GM21737 (cell line): ENCODE data around the gene SGCA.

Experiments
- ATAC-seq: cut with Tn5 transposase; IDR thresholded peaks from one replicate; pipeline ENCODE4 v1.9.1; 2021; ENCODE audit warnings: mild to moderate bottlenecking, moderate library complexity; ENCODE audit not compliant: unreplicated experiment

The SGCA gene

DNA sequence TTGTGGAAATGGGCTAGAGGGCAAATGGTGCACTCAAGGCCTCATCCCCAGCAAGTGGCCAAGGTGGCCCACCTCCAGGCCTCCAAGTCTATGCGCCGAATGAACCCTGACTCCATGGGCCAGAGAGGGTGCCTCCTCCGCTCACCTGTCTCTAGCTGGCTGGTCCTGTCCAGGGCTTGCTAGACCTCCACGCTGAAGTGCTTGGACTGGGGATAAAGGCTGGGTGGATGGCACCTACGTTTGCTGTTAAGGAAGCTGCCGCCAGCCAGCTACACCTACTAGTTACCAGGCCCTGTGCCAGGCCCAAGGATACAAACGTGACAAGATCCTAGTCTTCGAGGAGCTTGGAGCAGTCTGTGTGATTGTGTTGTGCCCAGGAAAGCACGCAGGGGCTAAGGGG, 739 bp upstream of the SGCA start:
- no peak for ATAC-seq

DNA sequence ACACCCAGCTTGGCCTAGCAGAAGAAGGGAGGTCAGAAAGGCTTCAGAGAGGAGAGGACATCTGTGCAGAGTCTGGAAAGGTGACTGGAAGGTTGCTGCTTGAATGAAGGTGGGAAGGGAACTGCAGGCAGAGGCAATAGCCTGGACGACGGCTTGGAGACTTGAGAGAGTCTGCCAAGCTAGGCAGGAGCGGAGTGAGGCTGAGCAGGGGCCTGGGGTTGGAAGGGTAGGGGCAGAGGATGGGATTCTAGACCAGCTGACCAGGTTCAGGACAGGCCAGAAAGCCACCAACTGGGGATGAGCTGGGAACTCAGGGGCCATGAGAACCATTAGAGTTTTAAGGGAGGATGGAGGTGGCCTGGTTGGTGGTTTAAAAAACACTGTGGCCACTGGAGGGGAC, 339 bp upstream of the SGCA start:
- no peak for ATAC-seq

DNA sequence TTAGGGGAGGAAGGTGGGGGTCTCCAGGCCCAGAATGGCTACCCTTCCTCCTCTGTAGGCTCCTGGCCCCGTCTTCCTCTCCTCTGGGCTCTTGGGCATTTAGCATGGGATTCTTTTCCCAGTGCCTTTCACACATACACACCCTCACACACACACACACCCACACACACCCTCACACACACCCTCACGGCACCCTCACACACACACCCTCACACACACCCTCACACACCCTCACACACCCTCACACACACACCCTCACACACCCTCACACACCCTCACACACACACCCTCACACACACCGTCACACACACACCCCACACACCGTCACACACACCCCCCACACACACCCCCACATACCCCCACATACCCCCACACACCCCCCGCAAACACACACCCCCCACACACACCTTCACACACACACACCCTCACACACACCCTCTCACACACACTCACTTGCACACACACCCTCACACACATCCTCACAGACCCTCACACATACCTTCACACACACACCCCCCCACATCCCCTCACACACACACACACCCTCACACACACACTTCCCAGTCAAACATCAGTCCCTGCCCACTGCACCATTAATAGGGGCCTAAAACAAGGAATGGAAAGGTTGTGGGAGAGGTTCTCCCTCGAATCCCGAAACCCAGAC, 845 bp downstream of the SGCA start:
- ATAC-seq = no peak

DNA sequence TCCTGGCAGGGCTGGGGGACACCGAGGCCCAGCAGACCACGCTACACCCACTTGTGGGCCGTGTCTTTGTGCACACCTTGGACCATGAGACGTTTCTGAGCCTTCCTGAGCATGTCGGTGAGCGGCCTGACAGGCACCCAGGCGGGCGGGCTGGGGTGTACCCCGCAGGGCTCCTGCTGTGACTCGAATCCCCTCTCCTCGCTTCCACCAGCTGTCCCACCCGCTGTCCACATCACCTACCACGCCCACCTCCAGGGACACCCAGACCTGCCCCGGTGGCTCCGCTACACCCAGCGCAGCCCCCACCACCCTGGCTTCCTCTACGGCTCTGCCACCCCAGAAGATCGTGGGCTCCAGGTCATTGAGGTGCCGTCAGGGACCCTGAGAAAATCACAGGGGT, 1.6 kb downstream of the SGCA start:
- no peak for ATAC-seq

DNA sequence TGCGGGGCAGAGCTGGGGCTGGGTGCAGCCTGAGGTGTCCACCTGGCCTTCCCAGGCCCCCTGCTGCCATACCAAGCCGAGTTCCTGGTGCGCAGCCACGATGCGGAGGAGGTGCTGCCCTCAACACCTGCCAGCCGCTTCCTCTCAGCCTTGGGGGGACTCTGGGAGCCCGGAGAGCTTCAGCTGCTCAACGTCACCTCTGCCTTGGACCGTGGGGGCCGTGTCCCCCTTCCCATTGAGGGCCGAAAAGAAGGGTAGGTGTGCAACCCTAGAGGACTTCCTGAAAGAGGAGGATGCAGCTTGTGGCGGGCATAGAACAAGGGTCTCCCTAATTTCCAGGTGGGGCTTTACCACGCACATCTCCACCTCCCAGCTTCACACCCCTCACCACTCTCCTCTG, 2.5 kb downstream of the SGCA start:
- ATAC-seq = no peak

DNA sequence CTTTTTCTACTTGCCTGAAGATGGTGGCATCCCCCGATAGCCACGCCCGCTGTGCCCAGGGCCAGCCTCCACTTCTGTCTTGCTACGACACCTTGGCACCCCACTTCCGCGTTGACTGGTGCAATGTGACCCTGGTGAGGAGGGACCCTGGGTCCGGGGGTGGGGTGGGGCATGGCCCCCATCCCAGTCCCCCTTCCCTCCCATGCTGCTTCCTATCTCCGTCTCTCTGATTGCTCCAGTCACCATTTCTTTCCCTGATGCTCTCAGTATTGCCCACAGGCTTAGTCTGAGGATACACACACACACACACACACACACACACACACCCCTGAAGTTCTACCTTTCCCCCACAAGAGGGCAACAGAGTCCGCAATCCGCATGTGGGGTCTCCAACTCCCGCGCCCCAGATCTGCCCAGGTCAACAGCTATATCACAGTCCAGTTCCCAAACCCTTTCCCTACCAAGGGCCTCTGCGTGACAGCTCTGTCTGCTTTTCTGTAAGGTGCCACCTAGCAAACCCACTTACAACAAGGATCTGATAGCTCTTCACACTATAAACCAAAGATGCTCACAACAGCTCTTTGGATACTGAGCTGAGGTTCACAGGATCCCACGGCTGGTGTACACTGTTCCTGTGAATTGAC, 3.4 kb downstream of the SGCA start:
- no peak for ATAC-seq

DNA sequence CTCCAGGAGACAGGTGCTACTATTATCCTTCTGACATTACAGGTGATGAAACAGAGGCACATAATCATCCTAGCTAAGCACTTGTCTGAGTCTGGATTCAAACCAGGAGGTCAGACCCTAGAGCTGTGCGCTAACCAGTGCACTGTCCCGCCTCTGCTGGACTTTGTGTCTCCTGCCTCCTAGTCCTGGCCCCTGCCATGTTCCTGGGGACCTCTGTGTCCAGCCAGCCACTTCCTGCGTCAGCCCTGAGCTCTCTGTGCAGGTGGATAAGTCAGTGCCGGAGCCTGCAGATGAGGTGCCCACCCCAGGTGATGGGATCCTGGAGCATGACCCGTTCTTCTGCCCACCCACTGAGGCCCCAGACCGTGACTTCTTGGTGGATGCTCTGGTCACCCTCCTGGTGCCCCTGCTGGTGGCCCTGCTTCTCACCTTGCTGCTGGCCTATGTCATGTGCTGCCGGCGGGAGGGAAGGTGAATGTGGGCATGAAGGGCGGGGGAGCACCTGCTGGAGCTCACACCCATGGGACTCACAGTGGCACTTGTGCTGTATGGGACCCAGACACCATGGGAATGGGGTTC, 4.2 kb downstream of the SGCA start:
- ATAC-seq = no peak

DNA sequence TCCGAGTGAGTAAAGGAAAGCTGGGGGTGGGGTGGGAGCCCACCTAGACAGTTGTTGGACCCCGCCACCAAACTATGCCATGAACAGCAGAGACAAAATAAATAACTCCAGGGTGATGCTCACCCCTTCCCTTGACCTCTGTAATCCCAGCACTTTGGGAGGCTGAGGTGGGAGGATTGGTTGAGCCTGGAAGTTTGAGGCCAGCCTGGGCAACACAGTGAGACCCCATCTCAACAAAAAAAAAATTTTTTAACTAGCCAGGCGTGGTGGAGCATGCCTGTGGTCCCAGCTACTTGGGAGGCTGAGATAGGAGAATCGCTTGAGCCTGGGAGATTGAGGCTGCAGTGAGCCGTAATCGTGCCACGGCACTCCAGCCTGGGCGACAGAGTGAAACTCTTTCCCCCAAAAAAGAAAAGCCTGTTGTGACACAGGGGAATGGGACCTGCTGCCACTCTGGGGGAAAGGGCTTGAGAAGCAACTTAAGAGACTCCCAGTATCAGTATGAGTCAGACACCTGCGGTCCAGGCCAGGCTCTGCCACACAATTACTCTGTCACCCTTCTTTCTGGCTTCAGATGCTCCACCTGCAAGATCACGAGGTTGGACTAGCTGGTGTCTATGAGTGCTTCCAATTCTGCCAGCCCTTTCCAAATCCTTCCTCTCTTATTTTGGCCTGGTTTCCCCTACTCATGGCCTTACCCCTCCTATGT, 5.0 kb downstream of the SGCA start:
- ATAC-seq = peak; percentile 62

DNA sequence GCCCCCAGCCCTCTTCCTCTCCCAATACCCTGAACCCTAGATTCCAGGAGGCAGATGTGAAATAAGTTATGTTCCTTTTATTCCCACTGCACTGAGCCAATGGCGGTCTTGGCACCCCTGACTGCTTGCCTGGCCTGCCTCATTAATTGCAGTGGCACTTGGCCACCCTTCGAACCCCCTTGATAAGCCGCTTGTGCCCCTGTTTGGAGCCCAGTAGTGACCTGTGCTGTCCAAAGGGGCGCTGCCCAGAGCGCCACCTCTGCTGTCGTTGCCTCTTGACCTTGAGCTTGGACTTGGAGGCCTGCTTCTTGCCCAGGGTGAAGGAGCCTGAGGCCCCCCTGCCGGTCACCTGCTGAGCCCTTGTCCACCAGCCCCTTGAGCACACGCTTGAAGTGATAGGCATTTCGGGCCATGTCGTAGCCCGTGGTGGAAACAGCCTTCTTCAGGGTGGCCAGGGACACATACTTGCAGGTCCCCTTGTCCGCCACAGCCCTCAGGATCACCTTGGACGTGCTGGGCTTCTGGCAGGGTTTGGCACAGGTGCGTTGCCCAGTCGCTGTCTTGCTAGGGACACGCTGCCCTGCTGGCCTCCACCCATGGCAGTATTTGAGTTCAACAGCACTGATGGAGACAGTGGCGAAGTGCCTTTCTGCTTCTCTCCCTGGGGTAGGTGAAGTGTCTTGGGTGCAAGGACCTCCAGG, 5.7 kb downstream of the SGCA start:
- ATAC-seq = no peak

DNA sequence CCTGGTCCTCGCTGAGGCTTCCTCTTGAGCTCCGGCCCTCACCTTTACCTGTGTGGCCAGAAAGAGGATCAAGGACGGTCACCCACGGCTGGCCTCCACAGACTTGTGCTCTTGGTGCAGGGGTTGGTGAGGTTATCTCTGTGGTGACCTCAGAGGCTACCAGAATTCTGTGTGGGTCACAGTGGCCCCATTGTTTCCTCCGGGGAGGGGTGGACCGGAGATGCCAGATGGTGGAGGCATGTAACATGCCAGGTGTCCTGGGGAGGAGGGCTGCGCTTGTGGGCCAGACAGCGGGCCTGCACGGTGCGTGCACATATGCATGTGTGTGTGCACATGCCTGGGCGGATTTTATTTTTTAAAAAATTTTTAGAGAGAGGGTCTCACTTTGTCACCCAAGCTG, 6.3 kb downstream of the SGCA start:
- no peak for ATAC-seq

DNA sequence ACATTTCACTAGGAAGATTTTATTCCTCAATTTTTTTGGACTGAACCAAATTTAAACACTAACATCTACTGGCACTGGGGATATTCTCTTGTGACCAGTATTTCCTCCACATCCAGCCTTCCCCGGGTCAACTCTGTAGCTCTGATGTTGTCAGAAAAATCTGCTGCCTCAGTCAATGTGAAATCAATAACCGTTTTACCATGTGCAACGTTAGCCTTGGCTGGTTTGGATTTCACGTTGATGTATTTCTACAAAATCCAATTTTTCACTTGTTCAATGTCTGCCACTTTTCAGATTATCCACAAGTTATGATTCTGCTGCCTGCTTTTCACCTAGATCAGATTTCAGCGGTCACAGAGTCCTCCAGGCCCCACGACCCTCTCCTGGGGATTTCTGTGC, 7.1 kb downstream of the SGCA start:
- ATAC-seq = no peak

DNA sequence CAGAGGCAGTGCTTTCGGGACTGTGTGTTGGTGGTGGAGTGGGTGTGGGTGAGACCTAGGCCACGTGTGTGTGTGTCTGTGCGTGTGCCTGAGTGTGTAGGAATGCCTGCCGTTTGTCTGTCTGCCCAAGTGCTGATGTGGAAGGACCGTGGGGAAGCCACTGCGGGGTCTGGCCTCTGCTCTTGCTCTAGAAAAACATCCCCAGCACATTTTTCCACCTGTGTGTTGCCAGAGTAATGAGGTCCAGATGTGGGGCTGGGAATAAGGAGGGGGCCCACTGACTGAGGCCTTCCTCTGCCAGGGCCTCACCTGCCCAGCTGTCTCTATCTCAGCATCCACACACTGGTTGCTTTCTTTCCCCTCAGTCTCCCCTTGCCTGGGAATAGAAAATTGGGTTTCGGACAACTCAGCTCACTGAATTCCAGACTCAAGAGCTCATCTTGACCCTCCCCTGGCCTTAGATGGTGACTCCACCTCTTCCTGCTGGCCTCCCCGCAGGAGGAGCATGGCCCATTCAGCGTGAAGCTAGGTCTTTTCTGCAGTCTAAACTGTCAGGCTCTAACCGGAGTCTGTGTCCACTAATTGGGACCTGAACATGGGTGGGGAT, 7.6 kb downstream of the SGCA start:
- ATAC-seq = no peak

DNA sequence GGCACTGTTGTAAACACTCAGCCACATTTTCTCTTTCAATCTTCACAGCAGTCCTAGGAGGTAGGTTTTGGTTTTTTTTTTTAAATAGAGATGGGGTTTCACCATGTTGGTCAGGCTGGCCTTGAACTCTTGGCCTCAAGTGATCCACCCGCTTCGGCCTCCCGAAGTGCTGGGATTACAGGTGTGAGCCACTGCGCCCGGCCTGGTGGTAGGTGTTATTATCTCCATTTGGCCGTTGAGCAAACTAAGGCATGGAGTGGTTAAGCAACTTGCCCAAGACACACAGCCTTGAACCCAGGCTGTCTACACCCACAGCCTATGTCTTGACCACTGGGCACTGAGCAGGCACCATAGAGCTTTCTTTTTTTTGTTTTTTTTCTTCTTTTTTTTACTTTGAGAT, 8.6 kb downstream of the SGCA start:
- ATAC-seq = no peak

DNA sequence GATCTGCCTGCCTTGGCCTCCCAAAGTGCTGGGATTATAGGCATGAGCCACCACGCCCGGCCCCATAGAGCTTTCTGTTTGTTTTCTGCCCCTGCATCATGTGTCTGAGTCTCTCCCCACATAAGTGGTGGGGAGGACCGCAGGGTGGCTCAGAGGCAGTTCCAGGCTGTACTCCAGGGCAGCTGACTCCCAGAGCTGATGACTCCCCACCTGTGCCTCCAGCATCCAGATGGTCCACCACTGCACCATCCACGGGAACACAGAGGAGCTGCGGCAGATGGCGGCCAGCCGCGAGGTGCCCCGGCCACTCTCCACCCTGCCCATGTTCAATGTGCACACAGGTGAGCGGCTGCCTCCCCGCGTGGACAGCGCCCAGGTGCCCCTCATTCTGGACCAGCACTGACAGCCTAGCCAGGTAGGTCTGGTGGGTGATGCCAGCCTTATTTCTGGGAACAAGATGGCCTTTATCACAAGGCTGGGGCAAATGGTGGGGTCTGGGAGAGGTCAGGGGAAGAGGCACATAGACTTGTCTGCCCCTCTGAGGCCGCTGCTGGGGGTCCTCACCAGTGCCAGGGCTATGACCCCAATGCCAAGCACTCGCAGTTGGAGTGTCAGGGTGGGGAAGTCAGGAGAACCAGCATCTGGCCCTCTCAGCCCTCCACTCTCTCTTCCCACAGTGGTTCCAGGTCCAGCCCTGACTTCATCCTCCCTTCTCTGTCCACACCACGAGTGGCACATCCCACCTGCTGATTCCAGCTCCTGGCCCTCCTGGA, 9.4 kb downstream of the SGCA start:
- ATAC-seq = no peak

DNA sequence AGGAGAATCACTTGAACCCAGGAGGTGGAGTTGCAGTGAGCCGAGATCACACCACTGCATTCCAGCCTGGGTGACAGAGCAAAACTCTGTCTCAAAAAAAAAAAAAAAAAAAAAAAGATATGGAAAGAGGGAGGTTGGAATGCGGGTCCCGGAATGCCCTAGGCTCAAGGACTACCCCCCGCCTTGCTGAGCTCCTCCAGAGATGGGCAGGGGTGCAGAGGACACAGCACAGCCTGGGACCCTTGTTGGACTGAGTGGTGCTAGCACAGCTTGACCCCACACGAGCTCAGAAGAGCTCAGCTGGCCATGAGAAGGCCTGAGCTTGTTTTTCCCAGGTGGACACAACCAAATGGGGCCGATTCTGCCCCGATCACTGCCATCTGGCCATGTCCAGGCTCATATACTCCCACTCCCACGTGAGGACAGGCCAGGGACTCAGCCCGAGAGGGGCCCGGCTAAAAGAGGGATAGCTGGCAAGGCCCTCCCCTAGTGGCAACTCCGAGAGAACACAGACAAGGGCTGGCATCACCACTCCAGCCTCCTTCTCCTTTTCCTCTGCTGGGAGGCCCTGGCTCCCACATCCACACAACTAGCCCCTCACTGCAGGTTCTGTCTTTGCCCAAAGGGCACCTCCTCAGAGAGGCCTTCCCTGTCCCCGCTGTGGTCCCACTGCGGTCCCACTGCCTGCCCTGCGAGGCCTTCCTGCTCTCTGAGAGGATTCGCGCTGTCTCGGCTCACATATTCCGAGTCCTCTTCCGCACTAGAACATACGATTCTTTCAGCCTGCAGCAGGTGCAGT, 11.0 kb downstream of the SGCA start:
- no peak for ATAC-seq

DNA sequence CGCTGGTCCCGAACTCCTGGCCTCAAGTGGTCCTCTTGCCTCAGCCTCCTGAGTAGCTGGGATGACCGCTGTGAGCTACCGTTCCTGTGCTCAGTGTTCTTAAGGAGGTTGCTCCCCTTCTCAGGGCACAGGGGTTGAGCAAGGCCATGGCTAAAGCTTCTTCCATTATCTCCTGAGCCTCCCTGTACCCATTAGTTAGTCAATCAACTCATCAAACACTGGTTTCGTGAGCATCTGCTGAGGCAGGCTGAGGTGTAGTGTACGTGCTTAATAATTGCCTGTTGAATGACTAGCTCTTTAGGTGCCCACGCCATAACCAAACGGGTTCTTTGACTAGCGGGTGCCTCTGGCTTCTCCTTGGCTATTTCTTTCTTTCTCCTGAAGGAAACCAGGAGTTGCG, 11.7 kb downstream of the SGCA start:
- ATAC-seq = no peak

DNA sequence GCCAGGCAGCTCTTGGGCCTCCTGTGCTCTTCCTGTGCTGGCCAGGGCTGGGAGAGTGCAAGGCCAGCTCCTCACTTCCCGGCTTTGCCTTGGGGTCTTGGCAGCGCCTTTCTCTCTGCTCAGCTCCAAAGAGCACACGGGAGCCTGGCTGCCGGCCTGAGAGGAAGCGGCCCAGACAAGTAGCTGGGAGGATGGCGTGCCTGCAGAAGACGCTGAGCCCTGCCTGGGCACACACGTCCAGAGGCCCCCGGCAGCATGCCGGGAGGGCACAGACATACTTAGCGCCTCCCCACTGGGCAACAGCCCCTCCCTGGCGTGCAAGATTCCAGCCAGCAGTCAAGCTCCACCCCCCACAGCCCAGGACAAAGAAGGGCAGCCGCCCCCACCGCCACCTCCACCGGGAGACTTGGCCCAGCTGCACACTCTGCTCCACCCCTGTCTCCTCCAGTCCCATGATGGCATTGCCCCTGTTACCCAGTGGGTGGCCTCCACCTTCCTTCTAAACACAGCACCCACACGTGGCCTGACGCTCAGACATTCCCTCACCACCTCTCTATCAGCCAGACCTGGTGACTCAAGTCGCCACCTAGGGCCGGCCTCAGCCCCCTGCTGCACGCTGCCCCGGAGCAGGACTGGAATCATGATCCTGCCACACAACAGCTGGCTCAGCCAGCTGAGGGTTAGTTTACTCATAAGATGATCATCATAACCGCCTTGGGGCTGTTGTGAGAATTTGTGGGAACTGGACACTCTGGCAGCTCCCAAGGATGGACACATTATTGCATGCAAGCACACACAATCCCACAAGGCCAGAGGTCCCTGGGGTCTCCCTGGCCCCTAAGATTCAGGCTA, 12.4 kb downstream of the SGCA start:
- ATAC-seq = no peak

DNA sequence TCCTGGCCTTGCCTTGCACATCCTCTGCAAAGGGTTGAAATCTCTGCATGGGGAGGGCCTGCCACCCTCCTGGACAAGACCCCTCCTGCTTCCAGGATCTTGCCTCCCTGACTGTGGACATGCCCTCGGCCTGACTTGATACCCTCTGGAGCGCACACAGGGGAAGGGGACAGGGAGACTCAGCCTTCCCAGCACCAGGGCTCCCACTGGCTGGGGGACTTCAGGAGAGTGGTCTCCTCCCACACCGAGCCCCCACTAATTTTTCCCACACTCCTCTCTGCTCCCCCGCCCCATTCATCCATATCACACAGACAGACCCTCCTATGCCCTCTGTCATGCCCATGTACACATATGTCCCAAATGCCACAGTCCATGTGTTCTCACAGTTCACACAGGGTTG, 14.3 kb downstream of the SGCA start:
- ATAC-seq = no peak

DNA sequence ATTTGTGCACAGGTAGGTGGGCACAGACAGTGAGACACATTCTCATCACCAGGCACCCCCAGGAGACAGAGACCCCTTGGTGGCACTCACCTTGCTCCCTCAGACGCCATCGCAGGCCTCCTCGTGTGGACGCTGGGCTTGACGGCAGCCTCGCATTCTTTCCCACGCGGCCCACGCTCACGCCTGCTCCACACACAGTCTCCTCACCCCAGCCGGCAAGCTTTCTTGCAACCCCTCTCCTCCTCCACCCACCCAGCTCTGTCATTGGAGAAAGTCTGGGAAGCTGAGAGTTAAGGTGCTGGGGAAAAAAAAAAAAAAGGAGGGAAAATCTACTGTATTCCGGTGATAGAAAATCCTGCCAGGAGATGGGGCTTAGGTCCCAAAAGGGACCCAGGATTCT, 14.8 kb downstream of the SGCA start:
- ATAC-seq = no peak
